ENCODE data around the gene CDX2.

CDX2 gene

GRCh38 chr13:27928353-27928804 lies 40.7 kb downstream of the CDX2 start:
- DNase-seq (ENCODE audit: low spot score) = no peak

- no peak for DNase-seq (ENCODE audit: low spot score)
Observed at GRCh38 chr13:27927444-27928352, 41.4 kb downstream of the CDX2 start.

- no peak for DNase-seq (ENCODE audit: low spot score)
Observed at GRCh38 chr13:27926644-27927434, 42.3 kb downstream of the CDX2 start.

- DNase-seq (ENCODE audit: low spot score) = no peak
Observed at GRCh38 chr13:27925220-27925991, 43.7 kb downstream of the CDX2 start.

- no peak for DNase-seq (ENCODE audit: low spot score)
Observed at GRCh38 chr13:27924529-27925141, 44.5 kb downstream of the CDX2 start.

- no peak for DNase-seq (ENCODE audit: low spot score)
Observed at GRCh38 chr13:27923794-27924528, 45.2 kb downstream of the CDX2 start.

GRCh38 chr13:27922883-27923612 lies 46.1 kb downstream of the CDX2 start:
- no peak for DNase-seq (ENCODE audit: low spot score)

- no peak for DNase-seq (ENCODE audit: low spot score)
Observed at GRCh38 chr13:27921961-27922882, 46.9 kb downstream of the CDX2 start.

- no peak for DNase-seq (ENCODE audit: low spot score)
Observed at GRCh38 chr13:27921421-27921960, 47.6 kb downstream of the CDX2 start.

GRCh38 chr13:27920677-27921420 lies 48.3 kb downstream of the CDX2 start:
- DNase-seq (ENCODE audit: low spot score) = peak; percentile 31

GRCh38 chr13:27919934-27920676 lies 49.0 kb downstream of the CDX2 start, which contains the start of gene PDX1:
Gene PDX1 (plus strand): TSS chr13:27920000. CDS start chr13:27920139, 139 bp downstream.
- DNase-seq (ENCODE audit: low spot score) = peak; percentile 53

- no peak for DNase-seq (ENCODE audit: low spot score)
Observed at GRCh38 chr13:27919659-27919933, 49.5 kb downstream of the CDX2 start.

- no peak for DNase-seq (ENCODE audit: low spot score)
Observed at GRCh38 chr13:27918918-27919658, 50.0 kb downstream of the CDX2 start.

GRCh38 chr13:27918041-27918917 lies 50.8 kb downstream of the CDX2 start:
- no peak for DNase-seq (ENCODE audit: low spot score)

GRCh38 chr13:27917121-27917947 lies 51.8 kb downstream of the CDX2 start:
- DNase-seq (ENCODE audit: low spot score) = no peak
